Gastroesophageal sphincter (tissue), 4 donors: ENCODE data around the gene ASIC2. TPM values are rescaled to one million over a fixed set of nuclear protein-coding genes. Genes with fewer than 3 reads are reported as not detected.

Experiments
- ATAC-seq: fragments of 150-250 bp; one replicate; pipeline ENCODE4 v1.9.1; 2016; ENCODE audit warnings: mild to moderate bottlenecking, moderate library complexity
- H3K27ac ChIP-seq, 4 donors: fragments of 200-600 bp; sonication (generic) in 3 of 4; 1 replicate in 3 of 4; 2 replicates in 1 of 4; pipeline ENCODE4 v1.5.1; 2016 to 2019
- H3K27me3 ChIP-seq: fragments of 200-600 bp; sonication (generic); one replicate; pipeline ENCODE4 v1.5.1; 2019
- H3K36me3 ChIP-seq, 2 donors: fragments of 200-600 bp; sonication (generic); one replicate each; pipeline ENCODE4 v1.5.1; 2019; ENCODE audit warnings: control low read depth in 1 of 2
- H3K4me1 ChIP-seq, 3 donors: fragments of 200-600 bp; sonication (generic); 1 replicate in 2 of 3; 2 replicates in 1 of 3; pipeline ENCODE4 v1.5.1; 2016 to 2019; ENCODE audit warnings: control low read depth in 2 of 3
- H3K4me3 ChIP-seq, 2 donors: fragments of 200-600 bp; sonication (generic); one replicate each; pipeline ENCODE4 v1.5.1; 2019; ENCODE audit warnings: mild to moderate bottlenecking in 1 of 2, moderate library complexity in 1 of 2
- H3K9me3 ChIP-seq, 3 donors: fragments of 200-600 bp; sonication (generic); one replicate each; pipeline ENCODE4 v1.5.1; 2017 to 2019; ENCODE audit warnings: control low read depth in 2 of 3
- EP300 ChIP-seq: sonication (generic); formaldehyde crosslinking; IDR thresholded peaks from one replicate; pipeline ENCODE4 v1.6.1; 2017; ENCODE audit warnings: antibody characterized with exemption, mild to moderate bottlenecking
- POLR2A ChIP-seq, 2 donors: fragments of 450-650 bp; IDR thresholded peaks; one replicate each; pipeline ENCODE4 v1.6.1; 2017; ENCODE audit warnings: antibody characterized with exemption in 2 of 2, mild to moderate bottlenecking in 2 of 2, moderate library complexity in 1 of 2
- POLR2AphosphoS5 ChIP-seq: sonication (generic); formaldehyde crosslinking; IDR thresholded peaks from one replicate; pipeline ENCODE4 v1.6.1; 2017; ENCODE audit warnings: antibody characterized with exemption
- WGBS, 2 donors: methylation state at CpG; one replicate each; pipeline ENCODE4 v1.1.5; 2018; ENCODE audit warnings: low coverage in 1 of 2; 5-methylcytosine and 5-hydroxymethylcytosine counted together
- total RNA-seq, 4 donors: library from RNA; depleted of rRNA; stranded (reverse); fragments of >200 nt; gene quantifications; one replicate each; pipeline ENCODE4 v1.1.0, GENCODE V29; 2016
- TF ChIP-seq, protein P1 (sequence below), 4 experiments: fragments of 200-600 bp in 2 of 4; fragments of 450-650 bp in 2 of 4; sonication (generic) in 1 of 4; IDR thresholded peaks; one replicate each; pipeline ENCODE4 v1.5.1; 2017 to 2019; ENCODE audit warnings: antibody characterized with exemption in 4 of 4, mild to moderate bottlenecking in 2 of 4, moderate library complexity in 2 of 4

ASIC2 gene
- total RNA-seq, 4 donors from 2014 or later = 0.15 TPM; not detected in 3

DNA sequence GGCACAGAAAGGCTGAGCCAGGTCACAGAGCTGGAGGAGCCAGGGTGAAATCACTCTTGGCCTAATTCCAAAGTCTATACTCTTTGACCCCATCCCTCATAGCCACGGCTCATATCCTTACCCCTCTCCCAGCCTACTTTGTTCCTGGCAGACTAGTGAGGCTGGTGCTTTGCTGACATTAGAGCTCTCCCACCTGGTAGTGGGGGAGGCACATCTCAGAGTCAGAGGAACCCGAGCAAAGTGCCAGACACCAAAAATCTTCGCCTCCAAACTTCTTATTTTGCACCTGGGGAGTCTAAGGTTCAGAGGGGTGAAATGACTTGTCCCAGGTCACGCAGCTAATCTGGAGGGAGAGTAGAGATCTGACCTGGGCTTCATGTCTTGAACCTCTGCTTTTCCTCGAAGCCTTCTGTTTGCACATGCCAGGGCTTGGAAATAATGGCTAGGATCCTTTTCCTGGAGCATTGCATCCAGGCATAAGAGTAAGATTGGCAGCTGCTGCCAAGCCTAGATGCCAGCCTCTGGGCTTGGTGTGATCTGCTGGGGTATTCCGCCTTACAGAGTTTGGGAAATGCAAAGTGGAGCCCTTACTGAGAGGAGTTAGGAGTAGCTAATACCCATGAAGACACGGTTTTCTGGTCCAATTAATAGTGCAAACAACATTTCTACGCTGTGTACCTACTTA lies 174.6 kb downstream of the ASIC2 start:
- Histone ChIP-seq H3K27me3 (peaks cover 44% of the 10 kb centered on the region), H3K27ac (no peak overlapping the region), H3K4me3 (no peak overlapping the region), H3K36me3 (no peaks in the 10 kb centered on the region), H3K9me3 (no peaks in the 10 kb centered on the region), H3K4me1 (no peaks in the 10 kb centered on the region)
- TF ChIP-seq, protein P1, sequence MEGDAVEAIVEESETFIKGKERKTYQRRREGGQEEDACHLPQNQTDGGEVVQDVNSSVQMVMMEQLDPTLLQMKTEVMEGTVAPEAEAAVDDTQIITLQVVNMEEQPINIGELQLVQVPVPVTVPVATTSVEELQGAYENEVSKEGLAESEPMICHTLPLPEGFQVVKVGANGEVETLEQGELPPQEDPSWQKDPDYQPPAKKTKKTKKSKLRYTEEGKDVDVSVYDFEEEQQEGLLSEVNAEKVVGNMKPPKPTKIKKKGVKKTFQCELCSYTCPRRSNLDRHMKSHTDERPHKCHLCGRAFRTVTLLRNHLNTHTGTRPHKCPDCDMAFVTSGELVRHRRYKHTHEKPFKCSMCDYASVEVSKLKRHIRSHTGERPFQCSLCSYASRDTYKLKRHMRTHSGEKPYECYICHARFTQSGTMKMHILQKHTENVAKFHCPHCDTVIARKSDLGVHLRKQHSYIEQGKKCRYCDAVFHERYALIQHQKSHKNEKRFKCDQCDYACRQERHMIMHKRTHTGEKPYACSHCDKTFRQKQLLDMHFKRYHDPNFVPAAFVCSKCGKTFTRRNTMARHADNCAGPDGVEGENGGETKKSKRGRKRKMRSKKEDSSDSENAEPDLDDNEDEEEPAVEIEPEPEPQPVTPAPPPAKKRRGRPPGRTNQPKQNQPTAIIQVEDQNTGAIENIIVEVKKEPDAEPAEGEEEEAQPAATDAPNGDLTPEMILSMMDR (IDR thresholded peaks at IDR 0.05) = no peak
- no peak for TF ChIP-seq EP300
- TF ChIP-seq POLR2AphosphoS5 = no peak
- no peak for TF ChIP-seq POLR2A (IDR thresholded peaks at IDR 0.05)
- WGBS, 2 donors = 60 to 88% methylated on average over 3 to 6 of the region's 8 CpGs
- no peak for ATAC-seq

DNA sequence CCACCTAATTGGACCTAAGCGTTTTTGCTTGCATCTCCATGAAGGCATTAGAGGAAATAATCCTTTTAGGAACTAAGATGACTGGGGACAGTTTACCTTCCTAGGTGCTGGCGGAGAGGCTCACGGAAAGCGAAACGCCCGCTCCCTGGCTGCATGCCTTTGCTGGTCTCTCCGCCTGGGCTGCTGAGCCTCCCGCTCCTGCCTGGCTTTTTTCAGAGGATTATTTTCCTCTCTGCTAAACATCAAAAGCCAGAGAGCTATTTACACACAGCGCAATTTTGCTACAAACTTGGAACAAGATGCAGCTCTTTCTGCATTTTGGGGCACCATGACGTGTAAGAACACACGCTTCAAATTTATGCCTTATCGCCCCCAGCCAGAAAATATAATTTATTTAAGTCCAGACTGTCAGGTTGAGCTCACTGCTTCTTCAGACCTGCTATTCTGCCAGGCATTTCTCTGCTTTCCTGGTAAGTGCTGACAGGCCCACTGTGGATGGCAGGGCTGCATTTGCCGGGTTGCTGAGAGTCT lies 177.0 kb downstream of the ASIC2 start:
- TF ChIP-seq POLR2AphosphoS5 = no peak
- TF ChIP-seq EP300 = no peak
- TF ChIP-seq POLR2A (IDR thresholded peaks at IDR 0.05) = no peak
- 60 to 63% methylated on average over 12 of the region's 13 CpGs for WGBS, 2 donors
- H3K4me1 ChIP-seq = peaks cover 0 to 13% (median 4%) of the 10 kb centered on the region in 3 donors
- no peaks in the 10 kb centered on the region for H3K36me3 ChIP-seq
- no peaks in the 10 kb centered on the region for H3K9me3 ChIP-seq
- peaks cover 27% of the 10 kb centered on the region for H3K27me3 ChIP-seq
- no peak overlapping the region for H3K27ac ChIP-seq
- no peak for ATAC-seq
- no peak overlapping the region for H3K4me3 ChIP-seq

DNA sequence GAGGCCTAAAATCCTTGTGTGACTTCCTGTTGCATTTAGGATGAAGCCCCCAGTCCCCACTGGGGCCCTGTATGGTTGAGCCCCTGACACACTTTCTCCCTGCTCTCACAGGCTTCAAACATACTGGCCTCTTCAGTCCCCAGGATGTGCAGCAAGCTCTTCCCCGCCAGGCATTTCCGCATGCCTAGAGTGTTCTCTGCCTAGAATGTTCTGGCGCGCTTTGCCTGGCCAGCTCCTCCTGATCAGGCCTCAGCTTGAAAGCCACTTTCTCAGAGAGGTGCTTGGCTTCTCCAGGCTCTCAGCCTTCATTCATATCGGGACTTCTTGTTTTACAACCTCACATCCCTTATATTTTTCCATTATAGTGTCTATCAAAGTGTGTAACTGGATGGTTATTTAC lies 177.7 kb downstream of the ASIC2 start:
- Histone ChIP-seq H3K27me3 (peaks cover 28% of the 10 kb centered on the region), H3K4me1 (peaks cover 0 to 13% (median 4%) of the 10 kb centered on the region in 3 donors), H3K36me3 (no peaks in the 10 kb centered on the region), H3K9me3 (no peaks in the 10 kb centered on the region), H3K27ac (no peak overlapping the region), H3K4me3 (no peak overlapping the region)
- TF ChIP-seq, protein P1 (IDR thresholded peaks at IDR 0.05) = no peak
- no peak for TF ChIP-seq EP300
- whole genome bisulfite sequencing, 2 donors = 75 to 93% methylated on average over 5 of the region's 5 CpGs
- no peak for ATAC-seq

DNA sequence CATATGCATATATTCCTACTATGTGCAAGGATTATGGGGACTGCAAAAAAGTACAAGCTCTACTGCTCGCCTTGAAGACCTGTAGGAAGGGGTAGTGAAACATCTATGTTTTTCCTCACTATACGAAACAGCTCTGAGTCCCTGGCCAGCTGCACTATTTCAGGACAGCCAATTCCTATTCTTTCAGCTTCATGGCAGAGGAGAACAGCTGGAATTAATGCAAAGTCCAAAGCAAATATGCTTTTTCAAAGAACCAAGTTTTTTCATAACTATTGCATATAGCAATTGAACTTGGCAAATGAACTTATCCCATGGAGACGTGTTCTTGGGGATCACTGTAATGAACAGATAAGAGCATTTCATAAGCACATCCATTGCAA lies 179.1 kb downstream of the ASIC2 start:
- H3K36me3 ChIP-seq = no peaks in the 10 kb centered on the region
- H3K9me3 ChIP-seq = no peaks in the 10 kb centered on the region
- H3K4me1 ChIP-seq = peaks cover 0 to 13% (median 4%) of the 10 kb centered on the region in 3 donors
- H3K27ac ChIP-seq = no peak overlapping the region
- peaks cover 30% of the 10 kb centered on the region for H3K27me3 ChIP-seq
- no peak for TF ChIP-seq POLR2AphosphoS5
- TF ChIP-seq POLR2A (IDR thresholded peaks at IDR 0.05) = no peak
- TF ChIP-seq, protein P1 (IDR thresholded peaks at IDR 0.05) = no peak
- no peak for TF ChIP-seq EP300
- WGBS, 2 donors = 38 to 67% methylated on average over 1 to 3 of the region's 3 CpGs
- ATAC-seq = no peak
- no peak overlapping the region for H3K4me3 ChIP-seq

DNA sequence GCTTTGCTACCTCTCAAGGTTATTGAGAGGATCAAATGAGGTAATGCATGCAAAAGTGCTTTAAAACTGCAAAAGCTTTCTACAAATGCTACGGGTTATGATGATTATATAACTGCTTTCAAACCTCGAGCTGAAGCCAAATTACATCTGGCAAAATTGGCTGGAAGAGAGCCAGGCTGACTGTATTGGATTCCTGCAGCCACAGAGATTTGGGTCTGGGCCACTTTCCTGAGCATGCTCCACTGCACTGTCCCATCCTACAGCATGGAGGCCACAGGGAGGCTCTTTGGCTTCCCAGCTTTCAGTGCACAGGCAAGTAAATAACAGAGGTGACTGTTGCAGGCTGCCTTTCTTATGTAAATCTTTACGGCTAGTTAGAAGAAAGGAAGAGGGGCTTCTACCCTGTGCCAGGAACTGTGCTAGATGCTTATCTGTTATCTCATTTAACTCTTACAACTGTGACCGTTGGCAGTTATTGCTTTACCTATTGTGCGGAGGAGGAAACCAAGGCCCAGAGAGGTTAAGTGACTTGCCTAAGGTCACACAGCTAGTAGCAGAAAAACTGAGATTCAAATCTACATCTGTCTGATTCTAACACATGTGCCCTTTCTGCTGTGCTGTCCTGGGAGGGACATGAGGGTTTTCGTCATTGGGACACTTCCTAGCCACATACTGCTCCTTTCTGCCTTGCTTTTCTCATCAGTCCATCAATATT lies 179.7 kb downstream of the ASIC2 start:
- H3K27me3 ChIP-seq = peaks cover 28% of the 10 kb centered on the region
- H3K9me3 ChIP-seq = no peaks in the 10 kb centered on the region
- 46 to 64% methylated on average over 4 of the region's 6 CpGs for WGBS, 2 donors
- no peaks in the 10 kb centered on the region for H3K36me3 ChIP-seq
- ATAC-seq = no peak
- no peak overlapping the region for H3K4me3 ChIP-seq
- peaks cover 0 to 13% (median 4%) of the 10 kb centered on the region in 3 donors for H3K4me1 ChIP-seq
- TF ChIP-seq, protein P1 (IDR thresholded peaks at IDR 0.05) = no peak
- TF ChIP-seq POLR2A (IDR thresholded peaks at IDR 0.05) (no peak), POLR2AphosphoS5 (no peak), EP300 (no peak)
- H3K27ac ChIP-seq = no peak overlapping the region
